ENCODE results near the gene OR1N2. TPM values are rescaled to one million over a fixed set of nuclear protein-coding genes. Genes with fewer than 3 reads are reported as not detected.

The OR1N2 gene
- total RNA-seq, 1 donor from 2014 or later, result not detected

- DNase-seq (ENCODE audit: low read depth, low spot score), result no peak
- Mint-ChIP-seq H3K36me3 (ENCODE audit: low read depth) (no peaks in the 10 kb centered on the region), H3K4me3 (no peak overlapping the region), H3K9me3 (peaks cover 20% of the 10 kb centered on the region), H3K27ac (ENCODE audit: unreplicated experiment) (no peak overlapping the region), H3K27me3 (ENCODE audit: low read depth) (peaks cover 28% of the 10 kb centered on the region), H3K4me1 (no peaks in the 10 kb centered on the region)
- TF ChIP-seq CTCF (conservative IDR thresholded peaks at IDR 0.05), result no peak
Observed at GRCh38 chr9:122546196-122546595, 6.7 kb upstream of the OR1N2 start.

GRCh38 chr9:122551371-122551770, 1.5 kb upstream of the OR1N2 start:
- H3K27me3 Mint-ChIP-seq (ENCODE audit: low read depth), result peaks cover 37% of the 10 kb centered on the region
- H3K4me3 Mint-ChIP-seq, result no peak overlapping the region
- DNase-seq (ENCODE audit: low read depth, low spot score), result no peak
- no peaks in the 10 kb centered on the region for H3K36me3 Mint-ChIP-seq (ENCODE audit: low read depth)
- no peak overlapping the region for H3K27ac Mint-ChIP-seq (ENCODE audit: unreplicated experiment)
- H3K9me3 Mint-ChIP-seq, result peaks cover 19% of the 10 kb centered on the region
- H3K4me1 Mint-ChIP-seq, result no peaks in the 10 kb centered on the region
- no peak for TF ChIP-seq CTCF (conservative IDR thresholded peaks at IDR 0.05)

GRCh38 chr9:122561446-122561845, 8.5 kb downstream of the OR1N2 start:
- DNase-seq (ENCODE audit: low read depth, low spot score), result no peak
- H3K36me3 Mint-ChIP-seq (ENCODE audit: low read depth), result peaks cover 2% of the 10 kb centered on the region
- no peak for TF ChIP-seq CTCF (conservative IDR thresholded peaks at IDR 0.05)
- H3K4me3 Mint-ChIP-seq, result no peak overlapping the region
- no peaks in the 10 kb centered on the region for H3K4me1 Mint-ChIP-seq
- H3K27ac Mint-ChIP-seq (ENCODE audit: unreplicated experiment), result no peak overlapping the region
- H3K27me3 Mint-ChIP-seq (ENCODE audit: low read depth), result peaks cover 6% of the 10 kb centered on the region
- peaks cover 21% of the 10 kb centered on the region for H3K9me3 Mint-ChIP-seq

- Mint-ChIP-seq H3K27me3 (ENCODE audit: low read depth) (peaks cover 6% of the 10 kb centered on the region), H3K27ac (ENCODE audit: unreplicated experiment) (no peak overlapping the region), H3K4me1 (no peaks in the 10 kb centered on the region), H3K36me3 (ENCODE audit: low read depth) (peaks cover 2% of the 10 kb centered on the region), H3K9me3 (peaks cover 21% of the 10 kb centered on the region), H3K4me3 (no peak overlapping the region)
- DNase-seq (ENCODE audit: low read depth, low spot score), result no peak
- no peak for TF ChIP-seq CTCF (conservative IDR thresholded peaks at IDR 0.05)
Observed at GRCh38 chr9:122562134-122562760, 9.3 kb downstream of the OR1N2 start.

GRCh38 chr9:122567901-122568300, 15.0 kb downstream of the OR1N2 start:
- Mint-ChIP-seq H3K4me3 (no peak overlapping the region), H3K36me3 (ENCODE audit: low read depth) (peaks cover under 1% of the 10 kb centered on the region), H3K27ac (ENCODE audit: unreplicated experiment) (no peak overlapping the region), H3K9me3 (peaks cover 12% of the 10 kb centered on the region), H3K4me1 (no peaks in the 10 kb centered on the region), H3K27me3 (ENCODE audit: low read depth) (no peaks in the 10 kb centered on the region)
- no peak for DNase-seq (ENCODE audit: low read depth, low spot score)
- TF ChIP-seq CTCF (conservative IDR thresholded peaks at IDR 0.05), result no peak
